Heart left ventricle (tissue), 13 donors: ENCODE measurements around the gene CALU.

Source experiments
- CTCF ChIP-seq, 12 donors: fragments of 200-600 bp; sonication (generic) in 4 of 12; IDR thresholded peaks; one replicate each; pipeline versions ENCODE4 v1.5.0 to v1.8.0; 2018 to 2022; ENCODE audit warnings: antibody characterized with exemption in 12 of 12, mild to moderate bottlenecking in 5 of 12
- POLR2A ChIP-seq, 2 donors: fragments of 450-650 bp; IDR thresholded peaks; one replicate each; pipeline ENCODE4 v1.6.1; 2017; ENCODE audit warnings: antibody characterized with exemption in 2 of 2, mild to moderate bottlenecking in 2 of 2, moderate library complexity in 2 of 2
- donor health status: ischemic (EF 13 %, LVEDD 7.1; RV severe dilation, severe dysfunction).
- donor health status: DM: no; HTN: yes; CAD: no.
- donor health status: DM: no; HTN: no; CAD: no.
- donor health status: ischemic (EF 25% LVEDD 6.9; RV normal size, moderate dysfunction).
- donor health status: ischemic (EF 25% LVEDD 5.7; RV mildly dilated, moderate dysfunction).
- donor health status: ischemic (EF 35%, LVEDD 5.7; RV mildly dilated, moderate dysfunction).
- donor health status: nonischemic (EF 11% LVEDD 7.7; RV severe dilation, severe dysfunction).
- donor health status: DM: yes; HTN: yes; CAD: no.
- donor health status: PGD.
- donor health status: ischemic (EF 29% LVEDD 5.4; RV normal size, mild dysfunction).
- donor health status: nonischemic (EF 23%, LVEDD 6.1; RV moderate dilation, normal function).

- TF ChIP-seq CTCF (IDR thresholded peaks at IDR 0.05): no peak
- TF ChIP-seq POLR2A (IDR thresholded peaks at IDR 0.05): no peak
These were observed 2.3 kb downstream of the CALU start for GRCh38 chr7:128741491-128741890.
